Immature natural killer cell (primary cell): Measurements from ENCODE around the gene CDC37. TPM values are rescaled to one million over a fixed set of nuclear protein-coding genes. Genes with fewer than 3 reads are reported as not detected.
"Not testable (repeated sequence)": the region's sequence is repeated elsewhere in the genome, so short reads cannot be mapped to it uniquely, and the experiment has no call there.

Experiments
- DNase-seq, 3 donors: peaks; one replicate each; pipeline ENCODE4 v3.0.0; 2022; ENCODE audit warnings: mixed read lengths in 1 of 3
- H3K27ac Mint-ChIP-seq, 6 donors: one replicate each; pipeline ENCODE4 v1.8.0; 2020; ENCODE audit warnings: mixed read lengths in 6 of 6, mild to moderate bottlenecking in 5 of 6, inconsistent platforms in 4 of 6, moderate library complexity in 3 of 6
- H3K27me3 Mint-ChIP-seq, 3 donors: one replicate each; pipeline ENCODE4 v1.8.0; 2020 to 2021; ENCODE audit warnings: low read depth in 3 of 3, mild to moderate bottlenecking in 3 of 3, mixed read lengths in 3 of 3, moderate library complexity in 3 of 3, inconsistent platforms in 1 of 3
- H3K36me3 Mint-ChIP-seq, 3 donors: one replicate each; pipeline ENCODE4 v1.8.0; 2020; ENCODE audit warnings: mixed read lengths in 3 of 3, inconsistent platforms in 2 of 3, mild to moderate bottlenecking in 2 of 3
- H3K4me1 Mint-ChIP-seq, 2 donors: one replicate each; pipeline ENCODE4 v1.8.0; 2020; ENCODE audit warnings: inconsistent platforms in 2 of 2, mild to moderate bottlenecking in 2 of 2, mixed read lengths in 2 of 2, moderate library complexity in 1 of 2
- H3K4me3 Mint-ChIP-seq, 5 donors: one replicate each; pipeline ENCODE4 v1.8.0; 2020; ENCODE audit warnings: mild to moderate bottlenecking in 5 of 5, mixed read lengths in 5 of 5, inconsistent platforms in 3 of 5, moderate library complexity in 3 of 5
- H3K9me3 Mint-ChIP-seq, 6 donors: one replicate each; pipeline ENCODE4 v1.8.0; 2020; ENCODE audit warnings: mild to moderate bottlenecking in 6 of 6, mixed read lengths in 6 of 6, inconsistent platforms in 4 of 6, moderate library complexity in 3 of 6
- polyA plus RNA-seq, 3 donors: library from polyadenylated mRNA; unstranded; fragments of 300-500 nt; fragmentation: Illumina TruSeq; gene quantifications; one replicate each; pipeline ENCODE4 v1.2.3, GENCODE V29; 2021

CDC37 gene
- polyA plus RNA-seq, 3 donors from 2014 or later, result 46.5 to 100 (median 62.7) TPM

- no peaks in the 10 kb centered on the region for H3K9me3 Mint-ChIP-seq
- H3K4me1 Mint-ChIP-seq, result peaks cover 27 to 31% of the 10 kb centered on the region in 2 donors
- peaks cover 4 to 13% (median 13%) of the 10 kb centered on the region in 3 donors for H3K36me3 Mint-ChIP-seq
- H3K27ac Mint-ChIP-seq, result peak overlapping the region in 1 of 6 donors; percentile 0
- H3K27me3 Mint-ChIP-seq, result peaks cover 8 to 16% (median 9%) of the 10 kb centered on the region in 3 donors
- DNase-seq, result no peak
- H3K4me3 Mint-ChIP-seq, result no peak overlapping the region
These were observed 25.2 kb downstream of the CDC37 start for GRCh38 chr19:10378124-10378523.

- H3K27ac Mint-ChIP-seq, DNase-seq, H3K9me3 Mint-ChIP-seq: not testable (repeated sequence)
- Mint-ChIP-seq H3K27me3 (peaks cover 8 to 16% (median 9%) of the 10 kb centered on the region in 3 donors), H3K4me1 (peaks cover 27 to 31% of the 10 kb centered on the region in 2 donors), H3K36me3 (peaks cover 4 to 13% (median 13%) of the 10 kb centered on the region in 3 donors), H3K4me3 (peak overlapping the region in 1 of 5 donors; percentile 51)
These were observed 26.2 kb downstream of the CDC37 start for GRCh38 chr19:10377140-10377640.

DNA sequence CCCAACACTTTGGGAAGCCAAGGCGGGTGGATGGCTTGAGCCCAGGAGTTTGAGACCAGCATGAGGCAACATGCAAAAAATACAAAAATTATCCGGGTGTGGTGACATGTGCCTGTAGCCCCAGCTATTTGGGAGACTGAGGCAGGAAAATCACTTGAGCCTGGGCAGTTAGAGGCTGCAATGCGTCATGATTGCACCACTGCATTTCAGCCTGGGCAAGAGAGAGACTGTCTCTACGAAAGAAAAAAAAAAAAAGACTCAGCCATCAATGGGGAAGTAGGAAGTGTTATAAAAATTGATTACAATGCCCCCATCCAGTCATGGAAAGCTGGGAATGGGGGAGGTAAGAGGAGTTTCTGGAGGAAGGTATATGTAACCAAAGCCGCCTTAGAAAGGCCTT, 28.4 kb downstream of the CDC37 start:
- peaks cover 13 to 17% of the 10 kb centered on the region in 2 donors for H3K4me1 Mint-ChIP-seq
- H3K36me3 Mint-ChIP-seq, result peaks cover 4 to 13% (median 13%) of the 10 kb centered on the region in 3 donors
- no peaks in the 10 kb centered on the region for H3K9me3 Mint-ChIP-seq
- H3K27me3 Mint-ChIP-seq, result peaks cover 0 to 3% (median 2%) of the 10 kb centered on the region in 3 donors
- no peak for DNase-seq
- no peak overlapping the region for H3K27ac Mint-ChIP-seq
- no peak overlapping the region for H3K4me3 Mint-ChIP-seq

- peaks cover 5 to 6% of the 10 kb centered on the region in 2 donors for H3K4me1 Mint-ChIP-seq
- H3K9me3 Mint-ChIP-seq, result no peaks in the 10 kb centered on the region
- peaks cover 4 to 18% (median 14%) of the 10 kb centered on the region in 3 donors for H3K36me3 Mint-ChIP-seq
- no peak overlapping the region for H3K27ac Mint-ChIP-seq
- H3K4me3 Mint-ChIP-seq, result no peak overlapping the region
- DNase-seq, result no peak
- H3K27me3 Mint-ChIP-seq, result peaks cover 0 to 1% (median 0%) of the 10 kb centered on the region in 3 donors
These were observed 30.7 kb downstream of the CDC37 start for GRCh38 chr19:10372690-10373089.

- Mint-ChIP-seq H3K9me3 (no peaks in the 10 kb centered on the region), H3K4me3 (no peak overlapping the region), H3K4me1 (no peaks in the 10 kb centered on the region), H3K36me3 (peaks cover 4 to 19% (median 15%) of the 10 kb centered on the region in 3 donors), H3K27me3 (peaks cover 0 to 4% (median 0%) of the 10 kb centered on the region in 3 donors), H3K27ac (no peak overlapping the region)
- DNase-seq, result no peak
These were observed 35.1 kb downstream of the CDC37 start for GRCh38 chr19:10368101-10368803.

GRCh38 chr19:10366950-10367512, 36.3 kb downstream of the CDC37 start:
- H3K27me3 Mint-ChIP-seq, H3K4me3 Mint-ChIP-seq, H3K4me1 Mint-ChIP-seq, DNase-seq, H3K9me3 Mint-ChIP-seq, H3K27ac Mint-ChIP-seq: not testable (repeated sequence)
- peaks cover 8 to 19% (median 15%) of the 10 kb centered on the region in 3 donors for H3K36me3 Mint-ChIP-seq

DNA sequence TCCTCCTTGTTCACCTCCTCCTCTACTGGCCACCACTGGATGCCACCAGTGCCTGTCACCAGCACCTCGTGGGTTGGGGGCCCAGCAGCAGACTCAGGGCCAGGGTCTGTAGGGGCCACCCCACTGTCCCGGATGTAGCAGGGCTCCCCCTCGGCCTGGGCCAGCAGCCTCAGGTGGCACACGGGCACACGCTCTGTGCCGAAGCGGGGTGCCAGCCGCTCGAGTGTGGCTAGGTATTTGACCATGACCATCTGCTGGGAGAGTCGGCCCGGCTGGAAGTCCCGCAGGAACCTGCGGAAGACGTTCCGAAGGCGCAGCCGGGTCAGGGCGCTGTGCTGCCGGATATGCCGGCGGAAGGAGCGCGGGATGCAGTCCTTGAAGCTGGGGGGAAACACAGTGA, 37.8 kb downstream of the CDC37 start:
- H3K27ac Mint-ChIP-seq, result no peak overlapping the region
- DNase-seq, result no peak

DNA sequence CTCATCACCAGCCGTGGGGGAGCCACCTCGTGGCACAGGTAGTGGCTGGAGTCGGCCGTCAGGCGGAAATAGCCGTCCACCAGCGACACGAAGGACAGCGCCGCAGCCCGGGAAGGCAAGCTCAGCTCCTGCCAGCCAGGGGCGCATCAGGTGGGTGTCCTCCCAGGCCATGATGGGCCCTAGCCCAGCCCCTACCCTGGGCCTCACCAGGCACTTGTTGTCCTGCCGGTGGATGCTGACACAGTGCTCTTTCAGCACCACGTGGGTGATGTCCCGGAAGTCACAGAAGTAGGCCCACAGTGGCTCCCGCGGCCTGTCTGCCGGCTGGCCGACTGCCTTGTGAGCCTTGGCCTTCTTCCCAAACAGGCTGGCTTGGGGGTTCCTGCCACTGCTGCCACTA, 38.7 kb downstream of the CDC37 start:
- no peaks in the 10 kb centered on the region for H3K4me1 Mint-ChIP-seq
- no peak overlapping the region for H3K4me3 Mint-ChIP-seq
- peaks cover 8 to 25% (median 19%) of the 10 kb centered on the region in 3 donors for H3K36me3 Mint-ChIP-seq
- peaks cover 0 to 7% (median 0%) of the 10 kb centered on the region in 3 donors for H3K27me3 Mint-ChIP-seq
- H3K9me3 Mint-ChIP-seq, result no peaks in the 10 kb centered on the region
- no peak for DNase-seq
- H3K27ac Mint-ChIP-seq, result peak overlapping the region in 1 of 6 donors; percentile 11

More for the DNA sequence above, 37.8 kb downstream of the CDC37 start:
- Mint-ChIP-seq H3K27me3 (peaks cover 0 to 7% (median 0%) of the 10 kb centered on the region in 3 donors), H3K4me3 (no peak overlapping the region), H3K4me1 (no peaks in the 10 kb centered on the region), H3K36me3 (peaks cover 8 to 25% (median 19%) of the 10 kb centered on the region in 3 donors), H3K9me3 (no peaks in the 10 kb centered on the region)

GRCh38 chr19:10363789-10364281, 39.5 kb downstream of the CDC37 start:
- H3K27ac Mint-ChIP-seq, result peak overlapping the region in 1 of 6 donors; percentile 14

GRCh38 chr19:10362259-10362658, 41.1 kb downstream of the CDC37 start:
- no peak for DNase-seq
- Mint-ChIP-seq H3K27ac (peak overlapping the region in 1 of 6 donors; percentile 66), H3K9me3 (no peaks in the 10 kb centered on the region), H3K27me3 (peaks cover 0 to 7% (median 0%) of the 10 kb centered on the region in 3 donors), H3K36me3 (peaks cover 8 to 22% (median 13%) of the 10 kb centered on the region in 3 donors), H3K4me3 (no peak overlapping the region), H3K4me1 (no peaks in the 10 kb centered on the region)

More at GRCh38 chr19:10363789-10364281, 39.5 kb downstream of the CDC37 start:
- no peak for DNase-seq
- no peaks in the 10 kb centered on the region for H3K4me1 Mint-ChIP-seq
- H3K4me3 Mint-ChIP-seq, result no peak overlapping the region
- peaks cover 0 to 7% (median 0%) of the 10 kb centered on the region in 3 donors for H3K27me3 Mint-ChIP-seq
- no peaks in the 10 kb centered on the region for H3K9me3 Mint-ChIP-seq
- peaks cover 8 to 24% (median 13%) of the 10 kb centered on the region in 3 donors for H3K36me3 Mint-ChIP-seq

DNA sequence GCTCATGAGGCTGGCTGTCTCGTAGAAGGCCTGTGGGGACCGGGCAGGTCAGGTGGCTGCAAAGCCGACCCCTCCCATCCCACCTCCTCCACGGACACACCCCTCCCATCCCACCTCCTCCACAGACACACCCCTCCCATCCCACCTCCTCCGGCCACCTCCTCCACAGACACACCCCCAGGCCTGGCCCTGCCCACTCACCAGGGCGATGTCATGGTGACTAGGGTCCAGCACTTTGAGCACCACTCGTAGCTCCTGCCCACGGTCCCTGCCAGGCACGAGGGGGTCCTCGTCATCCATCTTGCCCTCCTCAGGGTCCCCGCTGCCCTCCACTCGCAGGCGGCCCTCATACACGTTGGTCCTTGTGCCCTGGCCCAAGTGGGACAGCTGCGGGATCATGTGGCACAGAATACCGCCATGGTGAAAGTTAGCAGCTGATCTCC, 41.8 kb downstream of the CDC37 start:
- no peaks in the 10 kb centered on the region for H3K4me1 Mint-ChIP-seq
- H3K36me3 Mint-ChIP-seq, result peaks cover 8 to 19% (median 13%) of the 10 kb centered on the region in 3 donors
- H3K9me3 Mint-ChIP-seq, result no peaks in the 10 kb centered on the region
- H3K4me3 Mint-ChIP-seq, result no peak overlapping the region
- H3K27ac Mint-ChIP-seq, result no peak overlapping the region
- no peak for DNase-seq
- H3K27me3 Mint-ChIP-seq, result peaks cover 0 to 7% (median 0%) of the 10 kb centered on the region in 3 donors

- no peaks in the 10 kb centered on the region for H3K9me3 Mint-ChIP-seq
- peaks cover 6 to 25% (median 11%) of the 10 kb centered on the region in 3 donors for H3K36me3 Mint-ChIP-seq
- H3K27me3 Mint-ChIP-seq, result peaks cover 2 to 4% (median 3%) of the 10 kb centered on the region in 3 donors
- no peak for DNase-seq
- H3K4me1 Mint-ChIP-seq, result no peaks in the 10 kb centered on the region
- no peak overlapping the region for H3K4me3 Mint-ChIP-seq
- no peak overlapping the region for H3K27ac Mint-ChIP-seq
These were observed 46.9 kb downstream of the CDC37 start for GRCh38 chr19:10356431-10356830.

DNA sequence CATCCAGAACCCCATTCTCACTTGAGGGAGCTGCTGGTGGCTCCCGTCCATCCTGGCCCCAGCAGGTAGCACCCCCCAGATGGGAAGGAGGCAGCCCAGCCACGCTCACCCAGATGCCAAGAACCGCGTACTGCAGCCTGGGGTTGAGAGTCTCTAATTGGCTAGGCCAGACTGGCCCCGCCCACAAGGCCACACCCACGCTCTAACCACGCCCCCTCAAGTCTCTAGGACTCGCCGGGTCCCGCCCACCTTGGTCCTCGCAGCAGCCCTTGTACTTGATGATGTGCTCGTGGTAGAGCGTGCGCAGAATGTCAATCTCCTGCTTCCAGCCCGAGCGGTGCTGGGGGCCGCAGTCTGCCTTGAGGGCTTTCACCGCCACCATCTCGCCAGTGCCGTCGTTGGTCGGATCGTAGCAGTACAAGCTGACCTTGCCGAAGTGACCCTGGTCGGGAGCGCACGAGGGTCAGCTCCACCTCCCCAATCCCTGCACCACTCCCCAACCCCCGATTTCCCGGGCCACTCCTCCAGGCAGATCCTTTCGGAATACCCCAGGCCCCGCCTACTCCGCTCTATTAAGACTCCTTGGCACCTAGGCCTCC, 49.5 kb downstream of the CDC37 start:
- Mint-ChIP-seq H3K4me3 (no peak overlapping the region), H3K27me3 (peaks cover 0 to 4% (median 2%) of the 10 kb centered on the region in 3 donors), H3K36me3 (peaks cover 3 to 14% (median 6%) of the 10 kb centered on the region in 3 donors), H3K9me3 (no peaks in the 10 kb centered on the region), H3K4me1 (no peaks in the 10 kb centered on the region), H3K27ac (no peak overlapping the region)
- DNase-seq, result peak in 1 of 3 donors; percentile 22
